ENCODE data around the gene MED12L.

GRCh38 chr3:151044706-151045105 is 40.8 kb upstream of the MED12L start:
- no peak for TF ChIP-seq CTCF (IDR thresholded peaks at IDR 0.05)
- TF ChIP-seq POLR2A (IDR thresholded peaks at IDR 0.05), result no peak
- TF ChIP-seq POLR2AphosphoS5 (IDR thresholded peaks at IDR 0.05), result no peak
- no peak for TF ChIP-seq EP300 (IDR thresholded peaks at IDR 0.05)

Measured in upper lobe of left lung (tissue), 4 donors.